GM12891 (cell line): Measurements from ENCODE around the gene FOXB2.

Experiments used
- POLR2A ChIP-seq: IDR thresholded peaks from 2 replicates; pipeline ENCODE4 v1.6.1; 2011; ENCODE audit warnings: low read depth, low read length, control low read depth
- POLR2AphosphoS5 ChIP-seq: IDR thresholded peaks from 2 replicates; pipeline ENCODE4 v1.6.1; 2011; ENCODE audit warnings: low read depth, low read length, control low read depth

- no peak for TF ChIP-seq POLR2AphosphoS5
- TF ChIP-seq POLR2A = no peak
Observed at GRCh38 chr9:77014597-77015263, 4.7 kb upstream of the FOXB2 start.
